HG02588 (cell line): Measurements from ENCODE around the gene GABRR2.
"Not testable (repeated sequence)": the region's sequence is repeated elsewhere in the genome, so short reads cannot be mapped to it uniquely, and the experiment has no call there.

Experiments
- ATAC-seq: cut with Tn5 transposase; IDR thresholded peaks from one replicate; pipeline ENCODE4 v1.9.1; 2021; ENCODE audit warnings: mild to moderate bottlenecking, moderate library complexity; ENCODE audit not compliant: unreplicated experiment

The GABRR2 gene

GRCh38 chr6:89295116-89295515, 20.0 kb downstream of the GABRR2 start:
- ATAC-seq: not testable (repeated sequence)

GRCh38 chr6:89291256-89291819, 23.8 kb downstream of the GABRR2 start:
- ATAC-seq: no peak

GRCh38 chr6:89290401-89291155, 24.5 kb downstream of the GABRR2 start:
- no peak for ATAC-seq

- no peak for ATAC-seq
Observed at GRCh38 chr6:89289710-89290109, 25.4 kb downstream of the GABRR2 start.

GRCh38 chr6:89287351-89288028, 27.6 kb downstream of the GABRR2 start:
- no peak for ATAC-seq

GRCh38 chr6:89286516-89286915, 28.6 kb downstream of the GABRR2 start:
- ATAC-seq: no peak

- ATAC-seq: no peak
Observed at GRCh38 chr6:89284963-89285735, 29.9 kb downstream of the GABRR2 start.

- ATAC-seq: no peak
Observed at GRCh38 chr6:89284081-89284480, 31.0 kb downstream of the GABRR2 start.

- ATAC-seq: no peak
Observed at GRCh38 chr6:89282749-89283148, 32.4 kb downstream of the GABRR2 start.

- peak; percentile 95 for ATAC-seq
Observed at GRCh38 chr6:89281779-89282246, 33.3 kb downstream of the GABRR2 start.

GRCh38 chr6:89278956-89279355, 36.1 kb downstream of the GABRR2 start:
- ATAC-seq: no peak

- no peak for ATAC-seq
Observed at GRCh38 chr6:89275900-89276299, 39.2 kb downstream of the GABRR2 start.

GRCh38 chr6:89273816-89274215, 41.3 kb downstream of the GABRR2 start:
- no peak for ATAC-seq

GRCh38 chr6:89272596-89272995, 42.5 kb downstream of the GABRR2 start:
- no peak for ATAC-seq

GRCh38 chr6:89270951-89271721, 44.0 kb downstream of the GABRR2 start:
- peak; percentile 48 for ATAC-seq

GRCh38 chr6:89269981-89270380, 45.1 kb downstream of the GABRR2 start:
- no peak for ATAC-seq

- ATAC-seq: no peak
Observed at GRCh38 chr6:89269252-89269651, 45.8 kb downstream of the GABRR2 start.

- ATAC-seq: no peak
Observed at GRCh38 chr6:89268776-89269175, 46.3 kb downstream of the GABRR2 start.

GRCh38 chr6:89267918-89268317, 47.2 kb downstream of the GABRR2 start:
- no peak for ATAC-seq

GRCh38 chr6:89264296-89264695, 50.8 kb downstream of the GABRR2 start:
- no peak for ATAC-seq
